Measurements from ENCODE around the gene POLR1E.
"Not testable (repeated sequence)": the region's sequence is repeated elsewhere in the genome, so short reads cannot be mapped to it uniquely, and the experiment has no call there.

Gene POLR1E

GRCh38 chr9:37508834-37509206, 23.1 kb downstream of the POLR1E start:
- Histone ChIP-seq H3K9me3 (ENCODE audit: insufficient read depth, low read depth, low read length) (no peaks in the 10 kb centered on the region), H3K4me3 (ENCODE audit: low read length, poor library complexity, severe bottlenecking) (no peak overlapping the region), H3K27me3 (ENCODE audit: insufficient read depth, low read length, poor library complexity, severe bottlenecking) (no peaks in the 10 kb centered on the region), H3K36me3 (ENCODE audit: insufficient read depth, low read length) (peaks cover 14% of the 10 kb centered on the region; the same call in 1 of the 2 replicates), H3K9ac (ENCODE audit: low read depth, low read length, poor library complexity, severe bottlenecking) (no peak overlapping the region), H2AFZ (ENCODE audit: low read length) (no peak overlapping the region), H3K4me1 (ENCODE audit: insufficient read depth, low read length, poor library complexity, severe bottlenecking) (peaks cover 2% of the 10 kb centered on the region), H3K79me2 (ENCODE audit: insufficient read depth, low read length) (no peaks in the 10 kb centered on the region), H3K4me2 (ENCODE audit: low read depth, low read length, poor library complexity, severe bottlenecking) (no peak overlapping the region), H4K20me1 (ENCODE audit: insufficient read depth, low read length, poor library complexity, severe bottlenecking) (no peaks in the 10 kb centered on the region), H3F3A (ENCODE audit: low read depth) (no peaks in the 10 kb centered on the region), H3K9me2 (replicated peaks; ENCODE audit: low read depth, low read length) (no peaks in the 10 kb centered on the region)
- TF ChIP-seq, protein P1, sequence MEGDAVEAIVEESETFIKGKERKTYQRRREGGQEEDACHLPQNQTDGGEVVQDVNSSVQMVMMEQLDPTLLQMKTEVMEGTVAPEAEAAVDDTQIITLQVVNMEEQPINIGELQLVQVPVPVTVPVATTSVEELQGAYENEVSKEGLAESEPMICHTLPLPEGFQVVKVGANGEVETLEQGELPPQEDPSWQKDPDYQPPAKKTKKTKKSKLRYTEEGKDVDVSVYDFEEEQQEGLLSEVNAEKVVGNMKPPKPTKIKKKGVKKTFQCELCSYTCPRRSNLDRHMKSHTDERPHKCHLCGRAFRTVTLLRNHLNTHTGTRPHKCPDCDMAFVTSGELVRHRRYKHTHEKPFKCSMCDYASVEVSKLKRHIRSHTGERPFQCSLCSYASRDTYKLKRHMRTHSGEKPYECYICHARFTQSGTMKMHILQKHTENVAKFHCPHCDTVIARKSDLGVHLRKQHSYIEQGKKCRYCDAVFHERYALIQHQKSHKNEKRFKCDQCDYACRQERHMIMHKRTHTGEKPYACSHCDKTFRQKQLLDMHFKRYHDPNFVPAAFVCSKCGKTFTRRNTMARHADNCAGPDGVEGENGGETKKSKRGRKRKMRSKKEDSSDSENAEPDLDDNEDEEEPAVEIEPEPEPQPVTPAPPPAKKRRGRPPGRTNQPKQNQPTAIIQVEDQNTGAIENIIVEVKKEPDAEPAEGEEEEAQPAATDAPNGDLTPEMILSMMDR (conservative IDR thresholded peaks at IDR 0.05; ENCODE audit: low read length), result peak; percentile 39
- TF ChIP-seq EZH2phosphoT487 (IDR thresholded peaks at IDR 0.05; ENCODE audit: borderline replicate concordance), result no peak

DNA sequence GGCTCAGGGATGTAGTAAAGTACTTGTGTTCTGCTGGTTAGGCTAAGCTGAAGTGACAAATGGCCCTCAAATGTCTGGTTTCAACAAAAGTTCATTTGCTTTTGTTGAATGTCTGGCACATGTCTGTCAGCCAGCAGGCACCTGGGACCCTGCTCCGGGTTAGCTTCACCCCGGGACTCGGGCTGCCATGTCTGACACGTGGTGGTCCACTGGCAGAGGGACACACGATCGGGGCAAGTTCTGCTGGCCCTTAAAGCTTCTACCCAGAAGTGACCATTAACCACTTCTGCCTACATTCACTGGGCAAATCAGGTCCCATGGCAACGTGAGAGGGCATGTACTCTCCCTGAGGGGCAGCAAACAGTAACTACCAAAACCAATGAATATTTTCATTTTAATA, 23.8 kb downstream of the POLR1E start:
- Histone ChIP-seq H3F3A (ENCODE audit: low read depth) (no peaks in the 10 kb centered on the region), H4K20me1 (ENCODE audit: insufficient read depth, low read length, poor library complexity, severe bottlenecking) (no peaks in the 10 kb centered on the region), H3K4me1 (ENCODE audit: insufficient read depth, low read length, poor library complexity, severe bottlenecking) (no peaks in the 10 kb centered on the region), H3K9me2 (replicated peaks; ENCODE audit: low read depth, low read length) (no peaks in the 10 kb centered on the region), H2AFZ (ENCODE audit: low read length) (no peak overlapping the region), H3K4me2 (ENCODE audit: low read depth, low read length, poor library complexity, severe bottlenecking) (no peak overlapping the region), H3K36me3 (ENCODE audit: insufficient read depth, low read length) (peaks cover 10% of the 10 kb centered on the region; the same call in 1 of the 2 replicates), H3K79me2 (ENCODE audit: insufficient read depth, low read length) (no peaks in the 10 kb centered on the region), H3K9ac (ENCODE audit: low read depth, low read length, poor library complexity, severe bottlenecking) (no peak overlapping the region), H3K4me3 (ENCODE audit: low read length, poor library complexity, severe bottlenecking) (no peak overlapping the region), H3K9me3 (ENCODE audit: insufficient read depth, low read depth, low read length) (no peaks in the 10 kb centered on the region), H3K27me3 (ENCODE audit: insufficient read depth, low read length, poor library complexity, severe bottlenecking) (no peaks in the 10 kb centered on the region)
- TF ChIP-seq, protein P1 (conservative IDR thresholded peaks at IDR 0.05; ENCODE audit: low read length), result no peak
- TF ChIP-seq EZH2phosphoT487 (IDR thresholded peaks at IDR 0.05; ENCODE audit: borderline replicate concordance), result no peak

GRCh38 chr9:37510053-37510452, 24.3 kb downstream of the POLR1E start:
- H4K20me1 ChIP-seq (ENCODE audit: insufficient read depth, low read length, poor library complexity, severe bottlenecking); H3K4me1 ChIP-seq (ENCODE audit: insufficient read depth, low read length, poor library complexity, severe bottlenecking); H3K36me3 ChIP-seq (ENCODE audit: insufficient read depth, low read length); H3K9me2 ChIP-seq (replicated peaks; ENCODE audit: low read depth, low read length); H3K9ac ChIP-seq (ENCODE audit: low read depth, low read length, poor library complexity, severe bottlenecking); H3K79me2 ChIP-seq (ENCODE audit: insufficient read depth, low read length); H3K4me2 ChIP-seq (ENCODE audit: low read depth, low read length, poor library complexity, severe bottlenecking); H3K27me3 ChIP-seq (ENCODE audit: insufficient read depth, low read length, poor library complexity, severe bottlenecking); H2AFZ ChIP-seq (ENCODE audit: low read length); H3K4me3 ChIP-seq (ENCODE audit: low read length, poor library complexity, severe bottlenecking); H3K9me3 ChIP-seq (ENCODE audit: insufficient read depth, low read depth, low read length); H3F3A ChIP-seq (ENCODE audit: low read depth): not testable (repeated sequence)
